GM12801 (cell line): ENCODE results near the gene HK1.

Source experiments
- TF ChIP-seq, protein P1 (sequence below): IDR thresholded peaks from one replicate; pipeline ENCODE4 v1.5.1; 2011; ENCODE audit warnings: control low read depth; ENCODE audit not compliant: insufficient read length; ENCODE audit errors: extremely low read depth

HK1 gene

GRCh38 chr10:69426376-69426727 is 148.1 kb downstream of the HK1 start:
- TF ChIP-seq, protein P1, sequence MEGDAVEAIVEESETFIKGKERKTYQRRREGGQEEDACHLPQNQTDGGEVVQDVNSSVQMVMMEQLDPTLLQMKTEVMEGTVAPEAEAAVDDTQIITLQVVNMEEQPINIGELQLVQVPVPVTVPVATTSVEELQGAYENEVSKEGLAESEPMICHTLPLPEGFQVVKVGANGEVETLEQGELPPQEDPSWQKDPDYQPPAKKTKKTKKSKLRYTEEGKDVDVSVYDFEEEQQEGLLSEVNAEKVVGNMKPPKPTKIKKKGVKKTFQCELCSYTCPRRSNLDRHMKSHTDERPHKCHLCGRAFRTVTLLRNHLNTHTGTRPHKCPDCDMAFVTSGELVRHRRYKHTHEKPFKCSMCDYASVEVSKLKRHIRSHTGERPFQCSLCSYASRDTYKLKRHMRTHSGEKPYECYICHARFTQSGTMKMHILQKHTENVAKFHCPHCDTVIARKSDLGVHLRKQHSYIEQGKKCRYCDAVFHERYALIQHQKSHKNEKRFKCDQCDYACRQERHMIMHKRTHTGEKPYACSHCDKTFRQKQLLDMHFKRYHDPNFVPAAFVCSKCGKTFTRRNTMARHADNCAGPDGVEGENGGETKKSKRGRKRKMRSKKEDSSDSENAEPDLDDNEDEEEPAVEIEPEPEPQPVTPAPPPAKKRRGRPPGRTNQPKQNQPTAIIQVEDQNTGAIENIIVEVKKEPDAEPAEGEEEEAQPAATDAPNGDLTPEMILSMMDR = no peak

DNA sequence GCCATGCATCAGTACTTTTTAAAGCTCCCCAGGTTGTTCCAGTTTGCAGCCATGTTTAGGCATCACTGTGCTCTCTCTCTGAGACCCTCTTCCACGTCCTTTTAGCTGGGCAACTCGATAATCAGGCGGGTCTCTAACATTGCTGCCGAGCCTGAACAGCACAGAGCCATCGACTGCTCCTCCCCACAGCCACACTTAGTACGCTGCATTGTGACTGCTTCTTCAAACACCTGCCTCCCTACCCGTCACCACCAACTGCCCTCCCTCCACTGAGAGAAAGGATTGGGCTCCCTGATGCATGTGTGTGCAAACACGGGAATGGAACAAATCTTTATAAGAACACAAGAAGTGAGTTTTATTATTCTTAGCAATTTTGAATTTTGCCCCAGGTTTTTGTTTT is 149.9 kb downstream of the HK1 start:
- TF ChIP-seq, protein P1 = no peak

- TF ChIP-seq, protein P1 = no peak
These were observed 155.9 kb downstream of the HK1 start for GRCh38 chr10:69434169-69434568.

DNA sequence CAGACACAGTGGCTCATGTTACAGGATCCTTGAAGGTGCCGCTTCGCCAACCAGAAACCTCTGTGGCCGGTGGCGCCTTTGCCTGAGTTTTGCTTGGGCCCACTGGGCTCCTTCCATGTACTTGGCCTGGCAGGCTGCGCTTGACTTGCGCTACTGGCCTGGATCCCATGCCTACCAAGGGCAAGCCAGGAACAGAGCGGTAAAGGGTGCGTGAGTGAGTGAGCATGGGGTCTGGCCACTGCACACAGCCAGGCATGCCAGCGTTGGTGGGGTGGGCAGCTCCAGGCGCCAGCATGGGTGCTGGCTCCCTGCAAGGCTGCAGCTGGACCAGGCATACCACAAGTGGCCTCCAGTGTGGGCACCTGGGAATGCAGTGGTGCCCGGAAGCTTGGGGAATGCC is 156.6 kb downstream of the HK1 start:
- TF ChIP-seq, protein P1 = no peak

- TF ChIP-seq, protein P1 = no peak
These were observed 157.7 kb downstream of the HK1 start for GRCh38 chr10:69435966-69436520.

- TF ChIP-seq, protein P1 = no peak
These were observed 159.3 kb downstream of the HK1 start for GRCh38 chr10:69437321-69438259.

GRCh38 chr10:69438536-69439349 is 160.4 kb downstream of the HK1 start:
- TF ChIP-seq, protein P1 = no peak
